CD4-positive, alpha-beta T cell treated with Interleukin-21 for 1 hour (primary cell): ENCODE measurements around the gene TP63.

Experiments used
- DNase-seq: peaks from one replicate; pipeline ENCODE4 v3.0.0-alpha.2; 2020

TP63 gene

GRCh38 chr3:189827108-189827507, 195.9 kb downstream of the TP63 start:
- no peak for DNase-seq

- DNase-seq = no peak
These were observed 199.2 kb downstream of the TP63 start for GRCh38 chr3:189830401-189830800.

GRCh38 chr3:189833266-189833665, 202.1 kb downstream of the TP63 start:
- DNase-seq = no peak

- no peak for DNase-seq
These were observed 202.8 kb downstream of the TP63 start for GRCh38 chr3:189833996-189834395.

- DNase-seq = no peak
These were observed 203.3 kb downstream of the TP63 start for GRCh38 chr3:189834462-189834861.

GRCh38 chr3:189836795-189837194, 205.6 kb downstream of the TP63 start:
- DNase-seq = no peak

- DNase-seq = no peak
These were observed 207.1 kb downstream of the TP63 start for GRCh38 chr3:189838291-189838690.

- no peak for DNase-seq
These were observed 208.4 kb downstream of the TP63 start for GRCh38 chr3:189839576-189839975.

GRCh38 chr3:189841473-189842205, 210.4 kb downstream of the TP63 start:
- no peak for DNase-seq

GRCh38 chr3:189842681-189843602, 211.8 kb downstream of the TP63 start:
- DNase-seq = no peak

GRCh38 chr3:189845069-189845468, 213.9 kb downstream of the TP63 start:
- DNase-seq = no peak

GRCh38 chr3:189848395-189849040, 217.3 kb downstream of the TP63 start:
- DNase-seq = no peak

- no peak for DNase-seq
These were observed 218.1 kb downstream of the TP63 start for GRCh38 chr3:189849262-189849661.

- DNase-seq = no peak
These were observed 220.5 kb downstream of the TP63 start for GRCh38 chr3:189851682-189852081.

GRCh38 chr3:189853906-189854305, 222.7 kb downstream of the TP63 start:
- no peak for DNase-seq

- DNase-seq = no peak
These were observed 229.1 kb downstream of the TP63 start for GRCh38 chr3:189860296-189860695.

GRCh38 chr3:189862385-189862998, 231.3 kb downstream of the TP63 start:
- no peak for DNase-seq

- DNase-seq = no peak
These were observed 231.8 kb downstream of the TP63 start for GRCh38 chr3:189863031-189863430.

- no peak for DNase-seq
These were observed 236.9 kb downstream of the TP63 start for GRCh38 chr3:189868061-189868460.

- no peak for DNase-seq
These were observed 238.0 kb downstream of the TP63 start for GRCh38 chr3:189869165-189869564.

GRCh38 chr3:189871418-189871817, 240.2 kb downstream of the TP63 start:
- DNase-seq = no peak

- no peak for DNase-seq
These were observed 252.0 kb downstream of the TP63 start for GRCh38 chr3:189883113-189883753.

- DNase-seq = no peak
These were observed 259.3 kb downstream of the TP63 start for GRCh38 chr3:189890496-189890895.
